ENCODE measurements around the gene LRRC15. TPM values are rescaled to one million over a fixed set of nuclear protein-coding genes. Genes with fewer than 3 reads are reported as not detected.

LRRC15 gene
- total RNA-seq, 5 donors from 2014 or later (not counting 1 experiment from before 2014, with no cell fraction given): not detected

GRCh38 chr3:194396539-194396858 lies 27.0 kb upstream of the LRRC15 start:
- H3K4me3 ChIP-seq (ENCODE audit: control insufficient read depth in 1 of 2, extremely low read depth in 1 of 2, low read length in 1 of 2): peak overlapping the region; percentile 55 to 79
- peaks cover 9 to 44% of the 10 kb centered on the region in 2 experiments for H3K4me1 ChIP-seq (ENCODE audit: control insufficient read depth in 1 of 2, extremely low read depth in 1 of 2, insufficient read depth in 2 of 2, low read length in 2 of 2)
- peaks cover 0 to 20% of the 10 kb centered on the region in 2 experiments for H3K27me3 ChIP-seq (replicated peaks in 1 of 2; ENCODE audit: control insufficient read depth in 2 of 2, extremely low read depth in 1 of 2, insufficient read depth in 2 of 2, low read length in 1 of 2)
- Mint-ChIP-seq H3K9me3 (no peaks in the 10 kb centered on the region), H3K4me1 (peaks cover 45 to 56% (median 55%) of the 10 kb centered on the region in 3 donors), H3K27me3 (peaks cover 0 to 19% of the 10 kb centered on the region in 2 donors), H3K4me3 (peak overlapping the region; percentile 74 to 95 (median 77)), H3K36me3 (no peaks in the 10 kb centered on the region), H3K27ac (peak overlapping the region; percentile 84 to 88)
- no peaks in the 10 kb centered on the region for H3K36me3 ChIP-seq (ENCODE audit: control insufficient read depth in 2 of 2, extremely low read depth in 1 of 2, insufficient read depth in 1 of 2, low read length in 1 of 2)
- ATAC-seq (replicated peaks in 1 of 4): no peak
- DNase-seq: no peak
- no peaks in the 10 kb centered on the region for H3K9me3 ChIP-seq
- WGBS (ENCODE audit: insufficient coverage): 12% methylated on average over 12 of the region's 13 CpGs
- H3K27ac ChIP-seq (ENCODE audit: low read length): peak overlapping the region; percentile 41
- ChIA-PET CTCF (interaction anchor here (0.6 to 1.8 kb wide), 4 partner anchors 11 to 63 kb away, joined by 3 to 10 read pairs (median 6); no protein-coding TSS in a partner anchor), POLR2A (no interaction called here)

- no peaks in the 10 kb centered on the region for H3K9me3 ChIP-seq
- Mint-ChIP-seq H3K4me1 (peaks cover 45 to 56% (median 55%) of the 10 kb centered on the region in 3 donors), H3K27me3 (peaks cover 0 to 19% of the 10 kb centered on the region in 2 donors), H3K36me3 (no peaks in the 10 kb centered on the region), H3K4me3 (peak overlapping the region; percentile 74 to 95 (median 77)), H3K9me3 (peaks cover 0 to 5% (median 1%) of the 10 kb centered on the region in 3 donors), H3K27ac (peak overlapping the region; percentile 84 to 88)
- 42% methylated on average over 25 of the region's 26 CpGs for WGBS (ENCODE audit: insufficient coverage)
- H3K27ac ChIP-seq (ENCODE audit: low read length): no peak overlapping the region
- peak; percentile 22 to 83 (median 67) for DNase-seq
- peaks cover 0 to 20% of the 10 kb centered on the region in 2 experiments for H3K27me3 ChIP-seq (replicated peaks in 1 of 2; ENCODE audit: control insufficient read depth in 2 of 2, extremely low read depth in 1 of 2, insufficient read depth in 2 of 2, low read length in 1 of 2)
- ChIA-PET CTCF (interaction anchor here (0.5 to 1.8 kb wide), 7 partner anchors 12 to 875 kb away, joined by 3 to 10 read pairs (median 6); partner anchors contain the start of gene XXYLT1 (in 1 of the 2)), POLR2A (interaction anchor here in 1 of 2 donors (0.6 kb wide), 3 partner anchors 15 to 613 kb away, joined by 3 to 7 read pairs (median 5); no protein-coding TSS in a partner anchor)
- H3K36me3 ChIP-seq (ENCODE audit: control insufficient read depth in 2 of 2, extremely low read depth in 1 of 2, insufficient read depth in 1 of 2, low read length in 1 of 2): no peaks in the 10 kb centered on the region
- ATAC-seq (replicated peaks in 1 of 4): peak; percentile 63 to 79 (median 68)
- H3K4me1 ChIP-seq (ENCODE audit: control insufficient read depth in 1 of 2, extremely low read depth in 1 of 2, insufficient read depth in 2 of 2, low read length in 2 of 2): peaks cover 9 to 40% of the 10 kb centered on the region in 2 experiments
- H3K4me3 ChIP-seq (ENCODE audit: control insufficient read depth in 1 of 2, extremely low read depth in 1 of 2, low read length in 1 of 2): peak overlapping the region; percentile 55 to 79
Measured at GRCh38 chr3:194395778-194396538, 26.4 kb upstream of the LRRC15 start.

GRCh38 chr3:194395212-194395611 lies 25.7 kb upstream of the LRRC15 start:
- H3K27ac ChIP-seq (ENCODE audit: low read length): no peak overlapping the region

GRCh38 chr3:194392576-194392975 lies 23.0 kb upstream of the LRRC15 start:
- WGBS (ENCODE audit: insufficient coverage): 98% methylated on average over 4 of the region's 7 CpGs
- no peak overlapping the region for H3K4me3 ChIP-seq (ENCODE audit: control insufficient read depth in 1 of 2, extremely low read depth in 1 of 2, low read length in 1 of 2)
- CTCF ChIA-PET: no interaction called here
- ATAC-seq (replicated peaks in 1 of 4) (no peak), DNase-seq (no peak)
- H3K27ac ChIP-seq (ENCODE audit: low read length): no peak overlapping the region
- Mint-ChIP-seq H3K4me3 (no peak overlapping the region), H3K9me3 (peaks cover 4 to 17% (median 7%) of the 10 kb centered on the region in 3 donors), H3K4me1 (peaks cover 22 to 30% (median 27%) of the 10 kb centered on the region in 3 donors), H3K36me3 (peaks cover 2% of the 10 kb centered on the region), H3K27me3 (peaks cover 0 to 8% of the 10 kb centered on the region in 2 donors), H3K27ac (no peak overlapping the region)
- peaks cover 0 to 14% of the 10 kb centered on the region in 2 experiments for H3K27me3 ChIP-seq (replicated peaks in 1 of 2; ENCODE audit: control insufficient read depth in 2 of 2, extremely low read depth in 1 of 2, insufficient read depth in 2 of 2, low read length in 1 of 2)
- POLR2A ChIA-PET: interaction anchor here in 1 of 2 donors (0.7 kb wide), 1 partner anchor 9 kb away, joined by 4 read pairs; no protein-coding TSS in a partner anchor
- no peaks in the 10 kb centered on the region for H3K9me3 ChIP-seq
- peaks cover 0 to 23% of the 10 kb centered on the region in 2 experiments for H3K4me1 ChIP-seq (ENCODE audit: control insufficient read depth in 1 of 2, extremely low read depth in 1 of 2, insufficient read depth in 2 of 2, low read length in 2 of 2)
- no peaks in the 10 kb centered on the region for H3K36me3 ChIP-seq (ENCODE audit: control insufficient read depth in 2 of 2, extremely low read depth in 1 of 2, insufficient read depth in 1 of 2, low read length in 1 of 2)

More at GRCh38 chr3:194395212-194395611, 25.7 kb upstream of the LRRC15 start:
- H3K9me3 ChIP-seq: no peaks in the 10 kb centered on the region
- WGBS (ENCODE audit: insufficient coverage): 82% methylated on average over 2 of the region's 5 CpGs
- H3K4me1 ChIP-seq (ENCODE audit: control insufficient read depth in 1 of 2, extremely low read depth in 1 of 2, insufficient read depth in 2 of 2, low read length in 2 of 2): peaks cover 9 to 40% of the 10 kb centered on the region in 2 experiments
- no peak for DNase-seq
- ChIA-PET CTCF (interaction anchor here in 1 of 2 donors (1.1 kb wide), 1 partner anchor 59 kb away, joined by 6 read pairs; no protein-coding TSS in a partner anchor), POLR2A (interaction anchor here (0.6 kb wide), 2 partner anchors 14 to 293 kb away, joined by 3 read pairs; no protein-coding TSS in a partner anchor)
- Mint-ChIP-seq H3K4me3 (peak overlapping the region; percentile 22 to 95 (median 77)), H3K36me3 (no peaks in the 10 kb centered on the region), H3K4me1 (peaks cover 45 to 56% (median 53%) of the 10 kb centered on the region in 3 donors), H3K27ac (peak overlapping the region; percentile 19 to 84), H3K27me3 (peaks cover 0 to 19% of the 10 kb centered on the region in 2 donors), H3K9me3 (peaks cover 4 to 13% (median 7%) of the 10 kb centered on the region in 3 donors)
- H3K36me3 ChIP-seq (ENCODE audit: control insufficient read depth in 2 of 2, extremely low read depth in 1 of 2, insufficient read depth in 1 of 2, low read length in 1 of 2): no peaks in the 10 kb centered on the region
- peaks cover 0 to 20% of the 10 kb centered on the region in 2 experiments for H3K27me3 ChIP-seq (replicated peaks in 1 of 2; ENCODE audit: control insufficient read depth in 2 of 2, extremely low read depth in 1 of 2, insufficient read depth in 2 of 2, low read length in 1 of 2)
- ATAC-seq (replicated peaks in 1 of 4): no peak
- no peak overlapping the region for H3K4me3 ChIP-seq (ENCODE audit: control insufficient read depth in 1 of 2, extremely low read depth in 1 of 2, low read length in 1 of 2)

- peaks cover 0 to 8% of the 10 kb centered on the region in 2 experiments for H3K4me1 ChIP-seq (ENCODE audit: control insufficient read depth in 1 of 2, extremely low read depth in 1 of 2, insufficient read depth in 2 of 2, low read length in 2 of 2)
- peaks cover 0 to 11% of the 10 kb centered on the region in 2 experiments for H3K27me3 ChIP-seq (replicated peaks in 1 of 2; ENCODE audit: control insufficient read depth in 2 of 2, extremely low read depth in 1 of 2, insufficient read depth in 2 of 2, low read length in 1 of 2)
- no peak overlapping the region for H3K4me3 ChIP-seq (ENCODE audit: control insufficient read depth in 1 of 2, extremely low read depth in 1 of 2, low read length in 1 of 2)
- Mint-ChIP-seq H3K4me1 (peaks cover 11 to 15% (median 15%) of the 10 kb centered on the region in 3 donors), H3K27ac (no peak overlapping the region), H3K27me3 (peaks cover 0 to 5% of the 10 kb centered on the region in 2 donors), H3K9me3 (peaks cover 4 to 17% (median 7%) of the 10 kb centered on the region in 3 donors), H3K36me3 (peaks cover 2% of the 10 kb centered on the region), H3K4me3 (no peak overlapping the region)
- ChIA-PET POLR2A (no interaction called here), CTCF (no interaction called here)
- ATAC-seq (replicated peaks in 1 of 4) (no peak), DNase-seq (no peak)
- no peak overlapping the region for H3K27ac ChIP-seq (ENCODE audit: low read length)
- H3K36me3 ChIP-seq (ENCODE audit: control insufficient read depth in 2 of 2, extremely low read depth in 1 of 2, insufficient read depth in 1 of 2, low read length in 1 of 2): no peaks in the 10 kb centered on the region
- H3K9me3 ChIP-seq: no peaks in the 10 kb centered on the region
Measured at GRCh38 chr3:194390835-194391234, 21.3 kb upstream of the LRRC15 start.

GRCh38 chr3:194389269-194389668 lies 19.7 kb upstream of the LRRC15 start:
- Mint-ChIP-seq H3K27ac (no peak overlapping the region), H3K4me1 (no peaks in the 10 kb centered on the region), H3K27me3 (no peaks in the 10 kb centered on the region), H3K9me3 (peaks cover 4 to 17% (median 7%) of the 10 kb centered on the region in 3 donors), H3K36me3 (peaks cover 2% of the 10 kb centered on the region), H3K4me3 (no peak overlapping the region)
- 100% methylated on average over 2 of the region's 8 CpGs for WGBS (ENCODE audit: insufficient coverage)
- peaks cover 0 to 18% of the 10 kb centered on the region in 2 experiments for H3K27me3 ChIP-seq (replicated peaks in 1 of 2; ENCODE audit: control insufficient read depth in 2 of 2, extremely low read depth in 1 of 2, insufficient read depth in 2 of 2, low read length in 1 of 2)
- no peak for DNase-seq
- ChIA-PET CTCF (no interaction called here), POLR2A (no interaction called here)
- no peak overlapping the region for H3K4me3 ChIP-seq (ENCODE audit: control insufficient read depth in 1 of 2, extremely low read depth in 1 of 2, low read length in 1 of 2)
- H3K4me1 ChIP-seq (ENCODE audit: control insufficient read depth in 1 of 2, extremely low read depth in 1 of 2, insufficient read depth in 2 of 2, low read length in 2 of 2): no peaks in the 10 kb centered on the region
- ATAC-seq (replicated peaks in 1 of 4): no peak
- H3K27ac ChIP-seq (ENCODE audit: low read length): no peak overlapping the region
- H3K36me3 ChIP-seq (ENCODE audit: control insufficient read depth in 2 of 2, extremely low read depth in 1 of 2, insufficient read depth in 1 of 2, low read length in 1 of 2): no peaks in the 10 kb centered on the region
- no peaks in the 10 kb centered on the region for H3K9me3 ChIP-seq
